Fibroblast of skin of right biceps (primary cell): Measurements from ENCODE around the gene FKBP6.
"Not testable (repeated sequence)": the region's sequence is repeated elsewhere in the genome, so short reads cannot be mapped to it uniquely, and the experiment has no call there.

Experiments
- DNase-seq: peaks from one replicate; pipeline ENCODE4 v3.0.0-alpha.2; 2013

FKBP6 gene

DNA sequence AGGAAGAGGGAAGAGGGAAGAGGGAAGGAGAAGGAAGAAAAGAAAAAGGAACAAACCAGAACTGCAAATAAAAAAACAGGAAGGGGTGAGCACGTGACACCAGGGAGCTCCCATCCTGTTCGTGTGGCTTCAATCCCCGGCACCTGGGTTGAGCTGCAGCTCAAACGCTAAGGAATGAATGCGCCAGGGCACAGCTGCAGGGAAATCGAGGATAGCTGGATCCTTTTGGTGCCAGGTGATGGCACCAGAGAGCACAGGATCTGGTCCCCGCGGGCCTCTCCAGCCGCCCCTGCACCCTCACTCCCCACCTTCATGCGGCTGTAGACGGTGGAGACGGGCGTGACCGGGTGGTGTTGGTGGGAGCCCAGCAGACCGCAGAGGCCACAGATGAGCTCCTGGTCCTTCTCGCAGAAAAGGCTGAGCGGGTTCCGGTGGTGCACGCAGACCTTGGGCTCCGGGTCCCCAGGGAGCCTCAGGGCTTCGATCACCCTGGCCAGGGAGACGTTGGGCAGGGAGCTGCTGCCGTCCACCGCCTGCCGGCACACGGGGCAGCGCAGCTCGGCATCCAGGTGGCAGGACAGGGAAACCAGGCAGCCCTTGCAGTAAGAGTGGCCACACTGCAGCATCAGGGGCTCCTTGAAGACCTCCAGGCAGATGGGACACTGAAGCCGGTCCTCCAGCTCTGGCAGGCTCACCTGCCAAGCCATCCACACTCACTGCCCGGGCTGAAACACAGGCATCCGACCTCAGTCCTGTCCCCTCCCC lies 3.7 kb upstream of the FKBP6 start:
- peak; percentile 35 for DNase-seq

DNA sequence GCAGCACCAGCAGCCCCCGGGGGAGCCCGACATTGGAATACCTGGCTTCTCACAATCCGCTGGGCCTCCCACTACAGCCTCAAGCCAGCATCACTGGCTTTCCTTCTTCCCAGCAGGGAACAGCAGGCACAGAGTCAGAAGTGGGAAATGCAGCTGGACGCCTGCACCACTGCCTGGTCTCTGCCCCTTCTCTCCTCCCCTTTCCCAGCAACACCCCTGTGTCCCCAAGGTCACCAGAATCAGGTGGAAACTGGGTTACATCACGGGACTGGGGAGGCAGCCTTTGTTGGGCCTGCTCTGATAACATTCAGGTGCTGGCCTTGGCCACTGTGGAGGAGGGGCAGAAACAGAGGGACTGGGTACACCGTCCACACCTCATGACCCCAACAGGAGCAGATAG lies 2.5 kb upstream of the FKBP6 start:
- DNase-seq = not testable (repeated sequence)

DNA sequence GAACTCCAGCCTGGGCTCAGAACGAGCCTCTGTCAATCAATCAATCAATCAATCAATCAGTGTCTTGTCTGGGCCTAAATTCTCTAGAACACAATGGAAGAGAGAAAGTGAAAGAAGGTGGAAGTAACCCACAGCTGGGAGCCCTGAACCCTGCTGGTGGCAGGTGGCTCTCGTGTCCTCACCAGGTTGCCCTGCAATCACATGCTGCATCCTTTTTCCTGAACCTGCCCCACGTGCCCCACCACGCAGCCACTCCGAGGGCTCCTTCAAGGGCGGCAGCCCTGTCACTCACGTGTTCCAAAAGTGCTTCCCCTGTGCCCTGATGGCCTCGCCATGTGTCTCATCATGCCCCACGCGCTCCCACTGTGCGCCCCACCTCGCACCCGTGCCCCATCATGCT lies 512 bp upstream of the FKBP6 start:
- DNase-seq = not testable (repeated sequence)

DNA sequence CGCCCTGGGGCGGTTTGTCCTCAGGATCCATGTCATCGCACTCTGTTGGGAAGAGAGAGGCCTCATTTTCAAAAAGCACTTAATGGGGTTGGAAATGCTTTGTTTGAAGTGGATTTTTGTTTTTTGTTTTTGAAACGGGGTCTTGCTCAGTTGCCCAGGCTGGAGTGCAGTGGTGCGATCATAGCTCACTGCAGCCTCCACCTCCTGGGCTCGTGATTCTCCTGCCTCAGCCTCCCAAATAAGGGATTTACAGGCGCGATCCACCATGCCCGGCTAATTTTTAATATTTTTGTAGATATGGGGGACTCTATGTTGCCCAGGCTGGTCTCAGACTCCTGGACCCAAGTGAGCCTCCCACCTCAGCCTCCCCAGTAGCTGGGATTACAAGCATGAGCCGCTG lies 735 bp downstream of the FKBP6 start:
- no peak for DNase-seq

DNA sequence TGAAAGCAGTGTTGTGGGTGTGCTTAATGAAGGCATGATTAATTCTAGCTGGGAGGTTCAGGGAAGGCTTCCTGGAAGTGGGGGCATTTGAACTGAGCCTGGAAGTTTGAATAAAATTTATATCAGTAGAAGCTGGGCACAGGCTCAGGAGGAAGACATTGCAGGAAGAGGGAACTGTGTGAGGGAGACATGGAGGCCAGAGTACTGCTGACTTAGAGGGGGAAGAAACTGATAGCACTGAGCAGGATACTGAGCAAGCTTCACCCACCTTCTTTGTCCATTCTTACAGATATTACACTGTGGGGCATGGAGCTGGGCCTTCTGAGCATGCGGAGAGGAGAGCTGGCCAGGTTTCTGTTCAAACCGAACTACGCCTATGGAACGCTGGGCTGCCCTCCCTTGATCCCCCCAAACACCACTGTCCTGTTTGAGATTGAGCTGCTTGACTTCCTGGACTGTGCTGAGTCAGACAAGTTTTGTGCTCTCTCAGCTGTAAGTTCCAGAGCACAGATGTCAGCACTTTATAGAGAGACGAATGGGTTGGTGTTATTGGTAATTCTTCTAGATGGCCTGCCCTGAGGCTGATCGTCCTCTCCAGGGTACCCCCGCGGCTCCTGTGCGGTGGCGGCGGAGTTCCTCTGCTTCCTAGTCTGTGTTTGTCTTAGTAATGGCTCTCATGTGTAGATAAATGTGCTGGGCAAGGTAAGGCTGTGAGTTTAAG lies 2.1 kb downstream of the FKBP6 start:
- peak; percentile 53 for DNase-seq

DNA sequence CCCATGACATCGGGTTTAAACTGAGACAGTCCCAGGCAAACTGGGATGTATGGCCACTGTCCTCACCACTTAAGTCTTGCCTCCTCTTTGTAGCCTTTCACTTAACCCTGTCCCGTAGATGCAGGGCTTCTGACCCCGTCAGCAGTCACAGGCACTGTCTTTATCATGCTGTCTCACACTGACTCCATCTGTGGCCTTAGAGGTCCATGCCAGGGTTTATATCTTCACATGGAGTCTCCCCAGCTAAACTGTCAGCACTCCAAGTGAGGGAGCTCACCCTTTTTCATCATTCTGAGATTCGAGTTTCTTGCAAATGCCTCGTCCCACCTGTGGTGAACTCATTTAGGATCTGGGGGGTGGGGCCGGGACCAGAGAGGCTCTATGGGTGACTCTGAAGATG lies 2.8 kb downstream of the FKBP6 start:
- DNase-seq = no peak

DNA sequence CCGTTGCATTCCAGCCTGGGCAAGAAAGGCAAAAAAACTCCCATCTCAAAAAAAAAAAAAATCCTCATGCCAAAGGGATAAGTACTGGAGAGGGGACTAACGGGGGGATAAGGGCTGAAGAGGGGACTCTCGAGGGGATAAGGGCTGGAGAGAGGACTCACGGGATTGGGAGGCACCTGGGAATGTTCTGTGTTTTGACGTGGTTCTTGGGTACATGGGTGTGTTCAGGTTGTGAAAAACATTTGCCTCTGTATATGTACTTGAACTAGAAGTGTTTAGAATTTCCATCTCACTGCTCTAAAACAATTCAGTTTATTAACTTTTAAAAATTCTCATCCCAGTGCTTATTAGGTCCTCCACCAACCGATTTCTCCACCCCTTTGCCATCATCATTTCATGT lies 4.5 kb downstream of the FKBP6 start:
- DNase-seq = no peak

DNA sequence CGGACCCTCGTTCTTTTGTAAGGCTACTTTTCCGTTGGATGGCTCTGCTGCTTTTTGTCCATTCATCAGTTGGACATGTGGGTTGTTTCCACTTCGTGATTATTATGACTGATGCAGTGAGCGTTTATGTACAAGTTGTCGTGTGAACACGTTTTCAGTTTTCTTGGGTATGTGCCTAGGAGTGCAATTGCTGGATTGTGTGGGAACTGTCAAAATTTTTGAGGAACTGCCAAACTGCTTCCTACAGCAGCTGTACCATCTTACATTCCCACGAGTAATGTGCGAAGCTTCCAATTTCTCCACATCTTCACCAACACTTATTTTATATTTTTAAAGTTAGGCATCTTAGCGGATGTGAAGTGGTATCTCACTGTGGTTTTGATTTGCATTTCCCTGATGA lies 10.4 kb downstream of the FKBP6 start:
- DNase-seq = peak; percentile 21

DNA sequence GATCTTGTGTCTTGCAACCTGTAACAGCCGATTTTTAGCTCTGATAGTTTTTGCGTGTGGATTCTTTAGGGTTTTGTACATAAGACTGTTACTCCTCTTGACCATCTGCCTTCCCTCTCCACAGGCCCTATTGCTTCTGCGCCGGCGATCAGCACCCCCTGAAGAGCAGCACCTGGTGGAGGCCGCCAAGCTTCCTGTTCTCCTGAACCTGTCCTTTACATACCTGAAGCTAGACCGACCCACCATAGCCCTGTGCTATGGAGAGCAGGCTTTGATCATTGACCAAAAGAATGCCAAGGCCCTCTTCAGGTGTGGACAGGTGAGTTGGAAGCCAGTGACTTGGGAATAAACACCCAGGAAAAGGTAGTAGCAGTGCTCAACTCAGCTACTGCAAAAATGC lies 12.6 kb downstream of the FKBP6 start:
- no peak for DNase-seq

DNA sequence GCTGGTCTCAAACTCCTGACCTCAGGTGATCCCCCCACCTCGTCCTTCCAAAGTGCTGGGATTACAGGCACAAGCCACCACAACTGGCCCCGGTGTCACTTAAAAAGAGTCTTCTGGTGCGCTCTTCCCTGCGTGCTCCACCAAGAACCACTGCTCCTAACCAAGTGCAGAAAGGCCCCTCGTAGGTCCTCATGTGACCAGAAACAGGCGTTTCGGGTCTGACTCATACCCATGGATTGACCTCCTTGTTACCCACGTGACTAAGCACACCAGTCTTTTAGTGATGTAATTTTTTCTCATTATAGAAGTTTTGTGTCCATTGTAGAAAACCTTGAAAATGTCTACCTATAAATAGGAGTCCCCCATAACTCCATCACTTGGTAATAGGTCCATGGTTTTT lies 13.9 kb downstream of the FKBP6 start:
- peak; percentile 74 for DNase-seq

DNA sequence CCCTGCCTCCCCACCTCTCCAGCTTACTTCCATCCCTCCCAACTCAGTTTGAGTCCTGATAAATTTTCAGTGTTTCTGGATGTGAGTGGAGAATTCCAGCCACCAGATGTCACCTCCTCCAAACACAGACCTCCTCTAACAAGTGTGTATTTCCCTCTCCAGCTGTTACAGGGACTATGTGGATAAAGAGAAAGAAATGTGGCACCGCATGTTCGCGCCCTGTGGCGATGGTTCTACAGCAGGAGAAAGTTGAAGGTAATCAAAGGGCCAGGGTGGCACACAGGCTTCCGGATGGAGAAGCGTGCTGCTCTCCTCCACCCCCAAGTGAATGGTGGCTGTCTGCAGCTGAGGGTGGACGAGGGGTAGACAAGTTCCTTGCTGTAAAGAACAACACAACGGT lies 14.7 kb downstream of the FKBP6 start:
- DNase-seq = peak; percentile 59

DNA sequence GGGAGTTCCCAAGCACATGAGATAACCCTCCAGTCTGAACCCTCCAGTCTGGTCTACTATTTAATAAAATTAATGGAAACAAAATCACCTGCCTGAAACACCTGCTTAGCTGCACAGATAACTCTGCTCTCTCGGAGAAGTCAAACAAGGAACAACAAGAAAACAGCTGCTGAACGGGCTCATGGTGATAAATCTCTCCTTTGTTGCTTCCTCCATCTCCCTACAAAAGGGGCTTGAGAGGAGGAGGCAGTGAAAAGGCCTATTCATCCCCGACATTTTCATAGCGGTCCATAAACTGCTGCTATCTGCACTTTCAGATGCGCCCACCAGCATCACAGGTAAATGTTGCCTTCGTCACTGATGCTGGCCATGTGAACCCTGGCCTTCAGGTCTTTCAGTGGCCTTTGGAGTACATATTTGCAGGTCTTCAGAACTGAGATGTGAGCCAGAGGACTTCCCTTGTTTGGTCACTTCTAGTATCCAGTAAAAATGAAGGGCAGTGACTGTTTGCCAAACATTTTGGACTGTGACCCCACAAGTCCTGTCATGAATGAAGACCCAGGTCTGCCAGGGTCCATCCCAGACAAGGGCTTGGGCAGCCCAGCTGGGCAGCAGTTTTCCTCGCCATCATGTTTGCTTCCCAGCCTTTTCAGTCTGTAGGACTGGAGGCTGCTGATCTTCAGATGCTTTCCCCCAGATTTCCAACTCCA lies 15.9 kb downstream of the FKBP6 start:
- DNase-seq = no peak

DNA sequence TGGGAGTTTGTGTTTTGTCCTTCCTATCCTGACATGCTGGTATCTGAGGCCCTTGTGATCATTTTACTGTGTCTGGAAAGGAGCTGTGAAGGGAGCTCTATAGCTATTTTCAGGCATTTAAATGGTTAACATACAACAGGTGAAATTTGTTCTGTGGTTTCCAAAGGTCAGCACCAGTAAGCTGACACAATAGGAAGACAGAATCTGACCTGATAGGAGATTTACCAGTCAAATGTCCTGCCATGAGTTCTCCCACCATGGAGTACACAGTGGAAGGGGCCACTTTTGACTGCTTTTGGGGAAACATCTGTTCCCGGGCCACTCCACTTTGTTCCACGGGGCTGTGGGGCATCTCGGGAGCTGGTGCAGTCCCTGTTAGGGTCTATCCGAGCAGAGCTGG lies 17.6 kb downstream of the FKBP6 start:
- no peak for DNase-seq

DNA sequence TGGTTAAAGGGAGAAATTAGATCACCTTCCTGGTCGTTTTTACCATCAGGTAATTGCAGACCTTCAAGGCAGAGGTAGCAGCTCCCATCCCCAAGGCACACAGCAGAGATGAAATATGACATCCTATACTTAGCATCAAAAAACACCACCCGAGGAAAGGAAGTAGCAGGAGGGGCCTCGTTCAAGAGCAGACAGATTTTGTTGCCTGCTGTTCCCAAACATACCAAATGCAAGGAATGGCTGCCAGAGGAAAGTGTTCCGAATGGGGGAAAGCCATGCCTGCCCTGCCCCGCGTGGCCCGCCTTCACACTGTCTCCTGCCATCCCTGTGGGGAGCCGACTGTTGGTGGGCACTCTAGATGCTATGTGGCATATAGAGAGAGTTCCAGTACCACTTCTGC lies 18.0 kb downstream of the FKBP6 start:
- DNase-seq = no peak

DNA sequence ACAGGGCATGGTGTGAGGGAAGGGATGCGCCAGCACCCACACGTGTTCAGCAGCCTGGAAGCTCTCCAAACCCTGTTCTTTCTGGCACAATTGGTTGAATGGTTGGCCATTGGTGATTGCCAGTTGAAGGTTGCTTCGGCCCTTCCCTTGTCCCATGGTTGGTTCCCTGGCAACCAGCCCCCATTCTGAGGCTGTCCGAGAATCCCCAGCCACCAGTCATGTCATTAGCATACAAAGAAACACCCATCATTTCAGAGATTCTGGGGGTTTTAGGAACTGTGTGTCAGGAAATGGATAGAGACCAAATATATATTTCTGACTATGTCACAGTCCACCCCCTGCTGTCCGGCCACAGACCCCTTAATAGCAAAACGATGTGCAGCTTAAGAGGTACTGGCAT lies 21.8 kb downstream of the FKBP6 start:
- no peak for DNase-seq

DNA sequence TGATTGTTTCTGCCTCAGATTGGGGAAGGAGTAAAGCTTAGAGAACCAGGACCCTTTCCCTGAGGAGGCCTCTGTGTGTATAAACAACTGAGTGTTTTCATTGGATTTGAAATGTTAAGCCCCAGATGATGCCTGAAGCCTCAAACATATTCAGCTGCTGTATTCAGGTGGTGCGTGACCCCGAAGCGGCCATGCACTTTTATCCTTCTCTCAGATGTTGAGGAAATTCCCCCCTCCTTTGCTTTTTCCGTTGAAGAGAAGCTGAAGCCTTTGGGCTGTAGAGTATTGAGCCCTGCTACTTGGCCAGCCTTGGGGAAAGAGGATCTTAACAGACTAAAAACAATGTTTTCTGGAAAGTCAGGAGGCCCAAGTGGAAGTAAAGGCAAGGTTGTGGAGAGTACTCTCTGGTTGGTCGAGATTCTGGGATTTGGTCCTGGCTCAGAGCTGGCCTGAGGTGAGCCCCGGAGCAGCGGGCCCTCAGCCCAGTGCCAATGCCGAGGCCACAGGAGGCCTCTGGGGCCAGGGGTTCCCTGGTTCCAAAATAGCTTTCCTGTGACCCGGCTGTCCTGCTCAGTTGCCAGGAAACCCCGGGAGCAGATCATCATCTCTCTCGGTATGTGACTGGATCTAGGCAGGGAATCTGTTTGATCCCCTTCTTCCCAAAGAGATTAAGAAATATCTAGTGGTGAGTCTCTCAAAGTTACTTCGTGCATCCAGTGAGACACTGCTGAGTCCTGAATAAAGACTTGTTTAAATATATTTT lies 22.5 kb downstream of the FKBP6 start:
- no peak for DNase-seq

DNA sequence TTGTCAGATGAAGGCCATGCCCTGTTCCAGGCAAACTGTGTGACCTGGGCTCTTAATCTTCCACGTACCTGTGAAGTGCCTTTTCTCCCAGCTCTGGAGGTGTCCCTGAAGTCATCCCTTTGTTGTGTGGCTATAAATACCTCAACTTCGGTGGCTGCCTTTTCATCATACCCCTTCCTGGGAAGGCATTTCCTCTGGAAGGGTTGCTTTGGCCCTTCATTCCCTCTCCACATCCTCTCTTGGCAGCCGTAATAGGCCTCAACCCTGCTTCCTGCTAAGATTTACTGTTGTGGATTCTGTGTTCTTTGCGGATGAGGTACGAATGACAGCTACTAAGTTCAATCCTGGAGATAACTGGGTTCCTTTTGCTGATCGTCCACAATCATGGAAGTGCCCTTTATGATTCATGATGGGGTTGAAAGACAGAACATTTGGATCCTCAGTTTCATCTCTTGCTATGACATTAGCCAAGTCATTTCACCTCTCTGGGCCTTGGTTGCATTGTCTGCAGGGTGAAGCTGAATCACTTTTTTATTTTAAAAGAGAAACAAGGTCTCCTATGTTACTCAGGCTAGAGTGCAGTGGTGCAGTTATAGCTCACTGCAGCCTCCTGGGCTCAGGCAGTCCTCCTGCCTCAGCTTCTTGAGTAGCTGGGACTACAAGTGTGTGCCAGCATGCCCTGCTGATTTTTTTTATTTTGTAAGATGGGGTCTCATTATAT lies 23.6 kb downstream of the FKBP6 start:
- DNase-seq = no peak

DNA sequence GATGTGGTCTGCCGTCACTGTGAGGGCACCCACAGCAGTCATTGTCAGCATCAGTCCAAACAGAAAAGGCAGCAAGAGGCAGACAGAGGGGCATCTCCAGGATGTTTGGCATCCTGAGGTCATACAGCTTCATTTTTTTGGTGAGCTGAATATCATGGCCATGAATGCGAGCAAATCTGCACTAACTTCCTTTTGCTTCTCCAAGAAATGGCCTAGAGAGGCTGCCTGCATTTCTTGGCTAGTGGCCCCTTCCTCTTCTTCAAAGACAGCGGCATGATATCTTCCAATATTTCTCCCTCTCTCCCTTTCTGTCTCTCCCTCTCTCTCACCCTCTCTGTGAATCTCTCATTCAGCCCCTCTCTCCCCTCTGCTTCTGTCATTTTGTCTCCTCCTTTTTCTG lies 24.8 kb downstream of the FKBP6 start:
- no peak for DNase-seq

DNA sequence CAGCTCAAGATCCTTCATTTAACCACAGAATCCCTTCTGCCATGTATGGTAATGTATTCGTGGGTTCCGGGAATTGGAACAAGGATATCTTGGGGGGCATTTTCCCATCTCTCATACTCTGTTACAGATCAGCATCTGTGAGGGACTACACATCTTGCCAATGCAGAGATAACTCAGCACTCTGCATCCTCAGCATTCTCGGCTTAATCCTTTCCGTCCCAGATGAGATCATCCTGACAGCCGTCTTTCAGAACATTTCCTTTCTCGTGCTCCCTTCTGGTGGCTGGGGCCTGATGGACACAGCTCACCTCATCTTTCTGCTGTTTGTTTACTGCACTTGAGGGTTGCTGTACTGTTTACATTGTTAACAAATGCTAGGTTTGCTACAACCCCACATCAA lies 25.3 kb downstream of the FKBP6 start:
- no peak for DNase-seq

DNA sequence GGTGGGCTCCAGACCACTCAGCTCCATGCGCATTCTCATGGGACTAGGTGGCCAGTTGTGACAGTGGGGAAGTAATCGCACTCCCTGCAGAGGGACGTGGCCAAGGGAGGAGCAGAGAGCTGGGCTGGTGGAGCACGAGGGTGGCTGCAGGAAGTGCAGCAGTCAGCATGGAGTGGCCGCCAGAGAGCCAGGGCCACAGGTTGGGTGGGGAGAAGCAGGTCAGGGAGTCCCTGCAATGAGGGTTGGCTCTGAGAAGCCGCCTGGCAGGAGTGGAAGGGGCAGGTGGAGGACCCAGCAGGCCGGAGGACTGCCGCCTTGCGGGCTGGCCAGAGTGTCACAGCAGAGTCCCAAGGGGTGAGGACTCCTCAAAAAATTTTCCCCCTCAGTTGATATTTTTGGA lies 26.2 kb downstream of the FKBP6 start:
- no peak for DNase-seq

DNA sequence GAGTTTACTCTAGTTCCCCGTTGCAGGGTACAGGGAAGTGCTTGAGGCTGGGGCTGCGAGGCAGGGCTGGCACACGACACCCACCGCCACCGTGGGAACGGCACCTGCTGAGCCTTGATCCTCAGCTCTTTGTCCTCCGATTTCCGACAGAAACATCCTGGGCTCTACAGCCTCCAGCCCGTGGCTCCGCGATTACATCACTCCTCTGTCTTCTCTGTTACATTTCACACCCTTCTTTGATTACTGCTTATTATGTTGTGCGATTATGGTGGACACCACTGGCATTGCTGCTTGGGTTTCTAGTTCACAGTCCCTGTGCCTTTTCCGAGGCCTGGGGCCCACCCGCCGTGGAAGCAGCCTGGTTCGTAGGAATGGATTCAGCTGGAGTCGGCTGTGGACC lies 26.9 kb downstream of the FKBP6 start:
- DNase-seq = no peak

DNA sequence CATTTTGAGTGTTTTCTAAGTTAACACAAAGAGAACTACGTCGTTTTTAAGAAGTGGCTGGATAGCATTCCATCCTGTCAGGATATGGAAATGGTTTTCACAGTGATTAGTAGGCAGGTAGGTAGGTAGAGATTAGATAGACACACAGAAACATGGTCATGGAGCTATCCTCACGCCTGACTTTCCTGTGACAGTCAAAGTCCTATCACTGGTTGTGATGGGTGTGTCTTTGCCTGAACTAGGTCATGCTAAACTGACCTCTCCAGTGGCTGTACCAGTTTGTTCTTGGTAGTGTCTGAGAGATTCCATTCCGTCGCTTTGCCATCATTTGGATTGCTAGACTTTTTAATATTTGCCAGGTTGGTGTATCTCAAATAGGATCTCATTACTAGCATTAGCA lies 28.2 kb downstream of the FKBP6 start:
- no peak for DNase-seq
